Fibroblast of lung (primary cell): ENCODE measurements around the gene PIK3R1.

Source experiments
- CTCF ChIP-seq, 2 donors: IDR thresholded peaks in 1 of 2; conservative IDR thresholded peaks in 1 of 2; 1 replicate in 1 of 2; 2 replicates in 1 of 2; pipeline ENCODE4 v1.5.1; 2011 to 2012; ENCODE audit warnings: low read length in 2 of 2, control low read depth in 1 of 2, inconsistent platforms in 1 of 2, low read depth in 1 of 2, mild to moderate bottlenecking in 1 of 2
- EZH2 ChIP-seq: IDR thresholded peaks from 2 replicates; pipeline ENCODE4 v1.5.1; 2012; ENCODE audit warnings: low read length, control low read depth, mild to moderate bottlenecking; ENCODE audit errors: missing control alignments

- peak; percentile 41 to 63 for TF ChIP-seq CTCF (conservative IDR thresholded peaks at IDR 0.05 in 1 of 2, IDR thresholded peaks at IDR 0.05 in 1 of 2; ENCODE audit: low read depth in 1 of 2, low read length in 2 of 2)
- TF ChIP-seq EZH2, result no peak
Observed at GRCh38 chr5:68285851-68286611, 70.5 kb downstream of the PIK3R1 start.
